Uterus (tissue), 4 donors: ENCODE data around the gene SLC44A2. TPM values are rescaled to one million over a fixed set of nuclear protein-coding genes. Genes with fewer than 3 reads are reported as not detected.

Source experiments
- DNase-seq, 2 donors: peaks; one replicate each; pipeline ENCODE4 v3.0.0-alpha.2; 2019 to 2020
- H3K27ac ChIP-seq, 2 donors: fragments of 200-600 bp; sonication (generic); 1 replicate in 1 of 2; 2 replicates in 1 of 2; pipeline ENCODE4 v1.5.1; 2016 to 2018
- H3K27me3 ChIP-seq, 2 donors: fragments of 200-600 bp; sonication (generic); one replicate each; pipeline ENCODE4 v1.5.1; 2018 to 2019; ENCODE audit warnings: control low read depth in 1 of 2
- H3K36me3 ChIP-seq, 2 donors: fragments of 200-600 bp; sonication (generic); one replicate each; pipeline ENCODE4 v1.5.1; 2019; ENCODE audit warnings: control low read depth in 1 of 2
- H3K4me1 ChIP-seq, 2 donors: fragments of 200-600 bp; sonication (generic); one replicate each; pipeline ENCODE4 v1.5.1; 2018 to 2019; ENCODE audit warnings: control low read depth in 1 of 2
- H3K4me3 ChIP-seq, 2 donors: fragments of 200-600 bp; sonication (generic); 1 replicate in 1 of 2; 2 replicates in 1 of 2; pipeline ENCODE4 v1.5.1; 2018 to 2019; ENCODE audit warnings: mild to moderate bottlenecking in 1 of 2
- H3K9me3 ChIP-seq, 2 donors: fragments of 200-600 bp; sonication (generic); one replicate each; pipeline ENCODE4 v1.5.1; 2019; ENCODE audit warnings: control low read depth in 1 of 2
- POLR2A ChIP-seq, 2 donors: fragments of 450-650 bp; IDR thresholded peaks; one replicate each; pipeline ENCODE4 v1.6.1; 2016; ENCODE audit warnings: antibody characterized with exemption in 2 of 2, mild to moderate bottlenecking in 1 of 2, moderate library complexity in 1 of 2
- intact Hi-C: fragments of 100-400 bp; cut with DNase I; formaldehyde crosslinking; loops from one replicate; pipeline ENCODE4 v1.15.1; 2023; ENCODE audit warnings: low total_unique reads
- total RNA-seq, 4 donors: library from RNA; depleted of rRNA in 3 of 4; stranded (reverse); fragments of >200 nt in 3 of 4; gene quantifications; one replicate each; pipeline versions ENCODE4 v1.1.0 to v1.2.4, GENCODE V29; 2014 to 2023
- TF ChIP-seq, protein P1 (sequence below), 4 experiments: fragments of 200-600 bp in 2 of 4; fragments of 450-650 bp in 2 of 4; sonication (generic) in 2 of 4; IDR thresholded peaks; one replicate each; pipeline ENCODE4 v1.5.1; 2016 to 2019; ENCODE audit warnings: antibody characterized with exemption in 4 of 4, mild to moderate bottlenecking in 2 of 4, moderate library complexity in 1 of 4
- donor health status: DM: yes; HTN: yes; CAD: no.

Gene SLC44A2
- total RNA-seq, 4 donors from 2014 or later: 38.5 to 107 (median 65.8) TPM

DNA sequence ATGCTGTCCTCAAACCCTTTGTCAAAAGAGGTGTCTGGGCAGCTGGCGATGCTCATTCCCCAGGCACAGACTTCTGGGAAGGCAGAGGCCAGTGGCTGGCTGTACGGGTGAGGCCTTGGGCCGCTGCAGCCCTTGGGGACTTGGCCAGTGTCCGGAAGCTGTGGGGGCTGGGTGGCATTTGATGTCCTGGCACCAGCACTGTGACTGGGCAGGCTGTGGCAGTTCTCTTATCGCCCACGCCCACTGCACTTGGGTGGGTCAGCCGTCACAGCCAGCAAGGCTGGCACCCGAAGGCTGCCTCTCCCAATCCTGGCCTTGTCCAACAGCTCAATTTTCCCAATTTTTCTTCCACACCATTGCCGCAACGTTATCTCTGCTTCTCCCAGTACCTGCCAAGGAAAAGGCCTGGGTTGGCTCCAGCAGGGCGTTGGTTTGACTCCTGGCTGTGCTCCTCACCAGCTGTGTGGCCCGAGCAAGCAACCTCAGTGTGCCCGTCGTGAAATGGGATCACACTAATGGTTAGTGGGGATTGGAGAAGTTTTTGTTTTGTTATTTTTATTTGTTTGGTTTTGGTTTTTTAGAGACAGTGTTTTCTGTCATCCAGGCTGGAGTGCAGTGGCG lies 12.7 kb upstream of the SLC44A2 start:
- H3K4me3 ChIP-seq: no peak overlapping the region

DNA sequence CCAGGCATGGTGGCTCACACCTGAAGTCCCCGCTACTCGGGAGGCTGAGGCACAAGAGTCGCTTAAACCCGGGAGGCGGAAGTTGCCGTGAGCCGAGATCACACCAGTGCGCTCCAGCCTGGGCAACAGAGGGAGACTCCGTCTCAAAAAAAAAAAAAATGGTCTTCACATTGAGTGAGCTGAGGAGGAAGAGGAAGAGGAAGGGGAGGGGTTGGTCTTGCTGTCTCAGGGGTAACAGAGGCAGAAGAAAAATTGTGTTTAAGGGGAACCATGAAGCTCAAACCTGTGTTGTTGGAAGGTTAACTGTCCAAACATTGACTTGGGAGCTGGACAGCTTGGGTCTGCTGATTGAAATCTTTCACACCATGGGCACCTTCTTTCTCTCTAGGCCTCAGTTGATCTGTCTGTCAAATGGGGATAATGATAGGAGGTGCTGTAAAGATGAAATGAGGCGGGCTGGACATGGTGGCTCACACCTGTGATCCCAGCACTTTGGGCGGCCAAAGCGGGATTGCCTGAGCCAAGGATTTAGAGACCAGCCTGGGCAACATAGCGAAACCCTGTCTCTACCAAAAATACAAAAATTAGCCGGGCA lies 9.8 kb upstream of the SLC44A2 start:
- intact Hi-C loops: no loop called here
- DNase-seq: no peak
- no peaks in the 10 kb centered on the region for H3K27me3 ChIP-seq
- H3K4me3 ChIP-seq: no peak overlapping the region
- no peak for TF ChIP-seq POLR2A (IDR thresholded peaks at IDR 0.05)
- TF ChIP-seq, protein P1, sequence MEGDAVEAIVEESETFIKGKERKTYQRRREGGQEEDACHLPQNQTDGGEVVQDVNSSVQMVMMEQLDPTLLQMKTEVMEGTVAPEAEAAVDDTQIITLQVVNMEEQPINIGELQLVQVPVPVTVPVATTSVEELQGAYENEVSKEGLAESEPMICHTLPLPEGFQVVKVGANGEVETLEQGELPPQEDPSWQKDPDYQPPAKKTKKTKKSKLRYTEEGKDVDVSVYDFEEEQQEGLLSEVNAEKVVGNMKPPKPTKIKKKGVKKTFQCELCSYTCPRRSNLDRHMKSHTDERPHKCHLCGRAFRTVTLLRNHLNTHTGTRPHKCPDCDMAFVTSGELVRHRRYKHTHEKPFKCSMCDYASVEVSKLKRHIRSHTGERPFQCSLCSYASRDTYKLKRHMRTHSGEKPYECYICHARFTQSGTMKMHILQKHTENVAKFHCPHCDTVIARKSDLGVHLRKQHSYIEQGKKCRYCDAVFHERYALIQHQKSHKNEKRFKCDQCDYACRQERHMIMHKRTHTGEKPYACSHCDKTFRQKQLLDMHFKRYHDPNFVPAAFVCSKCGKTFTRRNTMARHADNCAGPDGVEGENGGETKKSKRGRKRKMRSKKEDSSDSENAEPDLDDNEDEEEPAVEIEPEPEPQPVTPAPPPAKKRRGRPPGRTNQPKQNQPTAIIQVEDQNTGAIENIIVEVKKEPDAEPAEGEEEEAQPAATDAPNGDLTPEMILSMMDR (IDR thresholded peaks at IDR 0.05): no peak
- H3K9me3 ChIP-seq: no peaks in the 10 kb centered on the region
- H3K27ac ChIP-seq: no peak overlapping the region
- no peaks in the 10 kb centered on the region for H3K36me3 ChIP-seq
- peaks cover 0 to 8% of the 10 kb centered on the region in 2 donors for H3K4me1 ChIP-seq

More for the DNA sequence above, 12.7 kb upstream of the SLC44A2 start:
- DNase-seq: peak; percentile 24 to 34
- Histone ChIP-seq H3K9me3 (no peaks in the 10 kb centered on the region), H3K27ac (peak overlapping the region in 1 of 2 donors; percentile 26), H3K27me3 (no peaks in the 10 kb centered on the region), H3K4me1 (peaks cover 0 to 8% of the 10 kb centered on the region in 2 donors), H3K36me3 (no peaks in the 10 kb centered on the region)
- intact Hi-C loops: no loop called here
- TF ChIP-seq POLR2A (IDR thresholded peaks at IDR 0.05): no peak
- TF ChIP-seq, protein P1 (IDR thresholded peaks at IDR 0.05): no peak

DNA sequence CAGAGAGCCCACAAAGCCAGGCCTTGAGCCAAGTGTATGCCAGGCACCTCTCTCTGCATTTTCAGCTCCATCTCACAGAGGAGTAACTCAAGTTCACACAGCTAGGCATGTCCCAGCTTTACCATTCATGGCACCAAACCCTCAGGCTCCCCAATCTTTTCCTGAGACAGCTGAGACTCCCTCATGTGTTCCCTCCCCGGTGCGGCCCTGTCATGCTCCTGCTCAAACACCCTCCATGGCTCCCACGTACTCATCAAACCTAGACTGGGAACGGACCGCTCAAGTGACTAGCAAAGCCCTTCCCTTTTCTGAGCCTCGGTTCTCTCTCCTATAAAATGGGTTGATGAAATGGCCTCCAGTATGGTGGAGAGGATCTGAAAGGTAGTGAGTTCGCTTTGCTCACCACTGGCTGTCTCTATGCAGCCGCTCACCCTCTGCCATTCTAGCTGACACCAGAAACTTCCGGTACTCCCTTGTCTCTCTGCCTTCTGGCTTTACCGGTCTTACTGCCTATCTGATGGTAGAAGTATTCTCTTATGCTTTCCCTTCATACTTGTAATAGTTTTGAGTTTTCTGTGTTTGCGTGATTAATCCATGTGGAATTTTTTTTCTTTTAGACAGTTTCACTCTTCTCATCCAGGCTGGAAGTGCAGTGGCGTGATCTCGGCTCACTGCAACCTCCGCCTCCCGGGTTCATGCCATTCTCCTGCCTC lies 7.8 kb upstream of the SLC44A2 start:
- H3K9me3 ChIP-seq: no peaks in the 10 kb centered on the region
- intact Hi-C loops: no loop called here
- H3K27me3 ChIP-seq: no peaks in the 10 kb centered on the region
- no peak for TF ChIP-seq POLR2A (IDR thresholded peaks at IDR 0.05)
- TF ChIP-seq, protein P1 (IDR thresholded peaks at IDR 0.05): no peak
- H3K4me3 ChIP-seq: no peak overlapping the region
- DNase-seq: no peak
- no peaks in the 10 kb centered on the region for H3K36me3 ChIP-seq
- H3K4me1 ChIP-seq: peaks cover 0 to 2% of the 10 kb centered on the region in 2 donors
- peak overlapping the region; percentile 6 to 61 for H3K27ac ChIP-seq

DNA sequence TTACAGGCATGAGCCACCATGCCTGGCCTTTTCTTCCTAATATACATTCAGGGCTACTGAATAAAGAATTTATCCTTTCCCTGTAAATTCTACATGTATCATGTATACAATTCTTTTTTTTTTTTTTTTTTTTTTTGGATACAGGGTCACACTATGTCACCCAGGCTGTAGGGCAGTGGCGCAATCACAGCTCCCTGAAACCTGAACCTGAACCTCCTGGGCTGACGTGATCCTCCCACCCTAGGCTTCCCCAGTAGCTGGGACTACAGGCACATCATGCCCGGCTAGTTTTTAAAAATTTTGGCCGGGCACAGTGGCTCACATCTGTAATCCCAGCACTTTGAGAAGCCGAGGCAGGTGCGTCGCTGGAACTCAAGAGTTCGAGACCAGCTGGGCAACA lies 6.5 kb upstream of the SLC44A2 start:
- no peaks in the 10 kb centered on the region for H3K27me3 ChIP-seq
- intact Hi-C loops: no loop called here
- no peaks in the 10 kb centered on the region for H3K4me1 ChIP-seq
- DNase-seq: no peak
- no peak overlapping the region for H3K4me3 ChIP-seq
- no peak overlapping the region for H3K27ac ChIP-seq
- H3K36me3 ChIP-seq: no peaks in the 10 kb centered on the region
- no peak for TF ChIP-seq POLR2A (IDR thresholded peaks at IDR 0.05)
- TF ChIP-seq, protein P1 (IDR thresholded peaks at IDR 0.05): no peak
- H3K9me3 ChIP-seq: no peaks in the 10 kb centered on the region

DNA sequence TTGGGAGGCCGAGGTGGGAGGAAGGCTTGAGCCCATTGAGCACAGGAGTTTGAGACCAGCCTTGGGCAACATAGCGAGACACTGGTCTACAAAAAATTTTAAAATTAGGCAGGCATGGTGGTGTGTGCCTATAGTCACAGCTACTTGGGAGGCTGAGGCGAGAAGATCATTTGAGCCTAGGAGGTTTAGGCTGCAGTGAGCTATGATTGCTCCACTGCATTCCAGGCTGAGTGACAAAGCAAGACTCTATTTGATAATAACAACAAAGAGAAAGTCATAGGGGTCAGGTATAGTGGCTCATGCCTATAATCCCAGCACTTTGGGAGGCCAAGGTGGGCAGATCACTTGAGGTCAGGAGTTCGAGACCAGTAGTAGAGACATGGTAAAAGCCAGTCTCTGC lies 4.6 kb upstream of the SLC44A2 start:
- no peak overlapping the region for H3K27ac ChIP-seq
- H3K36me3 ChIP-seq: no peaks in the 10 kb centered on the region
- no peaks in the 10 kb centered on the region for H3K27me3 ChIP-seq
- no peak overlapping the region for H3K4me3 ChIP-seq
- H3K4me1 ChIP-seq: peaks cover 0 to 4% of the 10 kb centered on the region in 2 donors
- TF ChIP-seq POLR2A (IDR thresholded peaks at IDR 0.05): no peak
- TF ChIP-seq, protein P1 (IDR thresholded peaks at IDR 0.05): no peak
- H3K9me3 ChIP-seq: no peaks in the 10 kb centered on the region
- DNase-seq: no peak
- intact Hi-C loops: no loop called here
